GM18507 (cell line): ENCODE data around the gene FAM120B.
"Not testable (repeated sequence)": the region's sequence is repeated elsewhere in the genome, so short reads cannot be mapped to it uniquely, and the experiment has no call there.

Experiments
- DNase-seq: peaks from one replicate; pipeline ENCODE4 v3.0.0; 2011; ENCODE audit warnings: low read depth; ENCODE audit not compliant: insufficient read length; ENCODE audit errors: extremely low spot score
- FAIRE-seq: peaks from 2 replicates; lab custom pipeline; 2011; peaks lifted over from hg19 to GRCh38; lab: Jason Lieb, UNC

Gene FAM120B

DNA sequence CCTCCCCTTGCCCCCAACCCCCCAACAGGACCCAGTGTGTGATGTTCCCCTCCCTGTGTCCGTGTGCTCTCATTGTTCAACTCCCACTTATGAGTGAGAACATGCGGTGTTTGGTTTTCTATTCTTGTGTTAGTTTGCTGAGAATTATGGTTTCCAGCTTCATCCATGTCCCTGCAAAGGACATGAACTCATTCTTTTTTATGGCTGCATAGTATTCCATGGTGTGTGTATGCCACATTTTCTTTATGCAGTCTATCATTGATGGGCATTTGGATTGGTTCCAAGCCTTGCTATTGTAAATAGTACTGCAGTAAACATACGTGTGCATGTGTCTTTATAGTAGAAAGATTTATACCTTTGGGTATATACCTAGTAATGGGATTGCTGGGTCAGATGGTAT, 28.6 kb downstream of the FAM120B start:
- not testable (repeated sequence) for DNase-seq, FAIRE-seq

DNA sequence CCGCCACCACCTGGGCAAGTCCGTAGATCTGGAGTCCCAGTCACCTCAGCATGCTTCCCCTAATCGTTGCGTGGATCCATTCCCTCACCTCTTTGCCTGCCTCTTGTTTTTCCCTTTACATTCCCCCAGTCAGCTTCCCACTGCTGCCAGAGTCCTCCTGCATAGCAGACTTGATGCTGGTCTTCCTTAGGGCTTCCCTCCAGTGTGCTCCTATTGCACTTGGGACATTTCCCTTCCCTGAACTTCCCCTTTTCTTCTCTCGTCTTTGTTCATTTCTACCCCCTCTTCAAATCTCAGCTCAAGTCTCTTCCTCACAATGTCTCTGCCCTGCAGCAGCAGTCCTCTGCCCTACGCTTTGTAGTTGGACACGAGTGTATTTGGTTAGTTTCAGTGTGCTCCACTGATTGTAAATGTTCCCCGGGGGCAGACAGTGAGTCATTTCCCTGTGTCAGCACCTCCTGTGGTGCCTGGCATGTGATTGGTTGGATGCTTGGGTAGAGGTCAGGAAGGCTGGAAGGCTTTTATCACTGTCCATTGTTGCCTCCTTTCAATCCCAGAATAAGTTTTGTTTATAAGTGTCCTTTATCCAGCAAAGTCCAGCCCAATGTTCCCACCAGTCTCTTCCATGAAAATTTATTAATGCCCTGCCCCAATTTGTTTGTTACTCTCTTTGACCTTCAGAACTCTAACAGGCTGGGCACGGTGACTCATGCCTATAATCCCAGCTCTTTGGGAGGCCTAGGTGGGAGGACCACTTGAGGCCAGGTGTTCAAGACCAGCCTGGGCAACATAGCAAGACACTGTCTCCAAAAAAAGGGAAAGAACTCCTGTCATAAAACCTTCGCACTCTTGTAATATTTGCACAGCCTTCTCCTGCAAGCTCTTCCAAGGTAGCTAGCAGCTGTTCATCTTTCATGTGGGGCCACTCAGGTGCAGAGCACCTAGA, 38.3 kb downstream of the FAM120B start:
- no peak for DNase-seq
- no peak for FAIRE-seq

DNA sequence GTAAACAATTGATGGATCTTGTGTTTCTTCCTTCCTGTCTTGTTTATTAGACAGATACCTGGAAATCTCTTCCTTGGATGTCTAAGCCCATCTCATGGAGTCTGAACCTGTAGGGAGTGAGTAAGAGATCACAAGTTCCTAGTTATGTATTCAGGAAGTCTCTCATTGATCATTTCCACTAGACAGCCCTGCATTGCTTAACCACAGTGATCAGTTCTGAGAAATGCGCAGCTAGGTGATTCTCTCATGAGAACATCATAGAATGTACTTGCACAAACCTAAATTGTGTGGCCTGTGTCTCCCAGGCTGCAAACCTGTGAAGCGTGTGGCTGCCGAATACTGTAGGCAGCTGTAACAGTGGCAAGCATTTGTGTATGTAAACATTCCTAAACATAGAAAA, 39.1 kb downstream of the FAM120B start:
- no peak for FAIRE-seq
- no peak for DNase-seq

DNA sequence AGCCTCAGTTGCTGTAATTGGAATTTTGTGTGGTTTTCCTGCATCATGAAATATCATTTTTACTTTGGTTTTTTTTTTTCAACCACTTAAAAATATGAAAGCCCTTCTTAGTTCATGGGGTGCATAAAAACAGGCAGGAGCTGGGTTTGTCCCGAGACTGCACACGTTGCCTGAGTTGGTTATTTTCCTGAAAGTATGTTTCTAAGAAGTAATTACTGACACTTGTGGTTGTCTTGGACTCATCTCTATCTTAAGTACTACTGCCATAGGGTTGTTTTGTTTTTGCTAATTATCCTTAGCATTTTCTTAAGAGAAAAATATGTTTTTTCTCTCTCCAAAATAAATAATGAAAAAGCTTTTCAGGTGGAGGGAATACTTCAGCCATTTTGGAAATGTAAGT, 40.1 kb downstream of the FAM120B start:
- no peak for DNase-seq
- FAIRE-seq = no peak

DNA sequence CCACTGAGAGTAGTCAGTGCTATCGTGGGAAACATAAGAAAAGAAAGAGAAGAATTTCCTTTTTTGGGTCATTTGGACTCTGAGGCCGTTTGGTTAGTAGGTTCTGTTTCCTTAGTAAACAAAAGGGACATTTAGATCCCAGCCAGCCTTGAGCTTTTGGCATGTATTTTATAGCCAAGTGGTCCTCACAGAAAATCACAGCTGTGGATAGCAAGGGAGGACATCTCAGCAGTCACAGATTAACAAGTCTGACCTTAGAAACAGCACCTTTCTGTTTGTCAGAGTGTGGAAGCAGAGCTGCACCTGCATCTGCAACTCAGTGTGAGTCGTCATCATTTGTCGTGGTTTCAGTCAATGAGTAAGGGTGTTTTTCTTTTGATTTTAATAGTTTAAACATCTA, 40.5 kb downstream of the FAM120B start:
- no peak for DNase-seq
- no peak for FAIRE-seq

DNA sequence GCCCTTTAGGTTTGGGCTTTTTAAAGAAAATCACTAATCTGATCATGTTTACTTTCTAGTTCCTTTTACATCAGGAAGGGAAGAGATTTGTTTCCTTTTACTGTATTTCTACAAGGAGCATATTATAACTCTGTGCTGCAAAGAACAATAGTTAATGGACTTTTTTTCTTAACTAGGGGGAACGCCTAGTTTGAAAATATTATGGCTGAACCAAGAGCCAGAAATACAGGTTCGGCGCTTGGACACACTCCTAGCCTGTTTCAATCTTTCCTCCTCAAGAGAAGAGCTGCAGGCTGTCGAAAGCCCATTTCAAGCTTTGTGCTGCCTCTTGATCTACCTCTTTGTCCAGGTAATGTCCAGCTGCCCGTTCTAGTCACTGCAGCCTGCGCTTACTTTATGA, 41.4 kb downstream of the FAM120B start:
- FAIRE-seq (no peak), DNase-seq (no peak)

DNA sequence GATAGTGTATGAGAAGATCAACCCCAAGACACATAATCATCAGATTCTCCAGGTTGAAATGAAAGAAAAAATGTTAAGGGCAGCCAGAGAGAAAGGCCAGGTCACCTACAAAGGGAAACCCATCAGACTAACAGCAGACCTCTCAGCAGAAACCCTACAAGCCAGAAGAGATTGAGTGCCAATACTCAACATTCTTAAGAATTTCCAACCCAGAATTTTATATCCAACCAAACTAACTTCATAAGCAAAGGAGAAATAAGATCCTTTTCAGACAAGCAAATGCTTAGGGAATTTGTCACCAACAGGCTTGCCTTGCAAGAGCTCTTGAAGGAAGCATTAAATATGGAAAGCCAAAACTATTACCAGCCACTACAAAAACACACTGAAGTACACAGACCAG, 44.9 kb downstream of the FAM120B start:
- not testable (repeated sequence) for DNase-seq, FAIRE-seq

DNA sequence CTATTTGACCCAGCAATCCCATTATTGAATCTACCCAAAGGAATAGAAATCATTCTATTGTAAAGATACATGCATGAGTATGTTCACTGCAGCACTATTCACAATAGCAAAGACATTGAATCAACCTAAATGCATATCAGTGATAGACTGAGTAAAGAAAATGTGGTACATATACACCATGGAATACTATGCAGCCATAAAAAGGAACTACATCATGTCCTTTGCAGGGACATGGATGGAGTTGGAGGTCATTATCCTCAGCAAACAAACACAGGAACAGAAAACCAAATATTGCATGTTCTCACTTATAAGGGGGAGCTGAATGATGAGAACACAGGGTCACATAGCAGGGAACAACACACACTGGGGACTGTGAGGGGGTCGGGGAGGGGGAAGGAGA, 48.6 kb downstream of the FAM120B start:
- FAIRE-seq, DNase-seq: not testable (repeated sequence)

DNA sequence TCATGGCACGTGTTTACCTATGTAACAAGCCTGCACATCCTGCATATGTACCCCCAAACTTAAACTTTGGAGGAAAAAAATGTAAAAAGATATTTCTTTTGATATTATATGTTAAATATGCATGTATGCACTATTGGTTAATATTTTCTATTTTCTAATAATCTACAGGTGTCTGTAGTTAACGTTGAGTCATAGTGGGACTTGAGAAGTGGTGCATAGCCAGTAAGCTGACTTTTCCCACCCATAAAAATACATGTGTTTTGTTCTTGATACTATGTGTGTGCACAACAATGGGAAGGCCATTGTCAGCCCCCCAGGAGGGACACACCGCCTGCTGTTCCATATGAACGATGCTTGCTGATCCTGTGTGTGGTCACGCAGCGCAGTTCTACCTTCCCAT, 49.1 kb downstream of the FAM120B start:
- FAIRE-seq = no peak
- DNase-seq = no peak

DNA sequence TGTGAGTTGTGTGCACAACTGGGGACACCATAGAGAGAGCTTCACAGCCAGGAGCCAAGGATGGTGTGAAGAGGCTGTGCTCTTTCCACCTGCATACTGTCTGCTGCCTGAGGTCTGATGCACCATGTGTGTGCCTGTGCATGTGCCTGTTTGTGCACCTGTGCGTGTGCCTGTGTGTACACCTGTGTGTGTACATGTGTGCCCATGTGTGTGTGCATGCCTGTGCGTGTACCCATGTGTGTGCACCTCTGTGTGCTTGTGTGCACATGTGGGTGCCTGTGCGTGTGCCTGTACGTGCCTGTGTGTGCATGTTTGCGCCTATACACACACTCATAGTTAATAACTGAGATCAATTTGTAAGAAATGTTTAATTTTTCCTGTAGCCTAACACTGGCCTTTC, 51.3 kb downstream of the FAM120B start:
- DNase-seq (no peak), FAIRE-seq (no peak)

DNA sequence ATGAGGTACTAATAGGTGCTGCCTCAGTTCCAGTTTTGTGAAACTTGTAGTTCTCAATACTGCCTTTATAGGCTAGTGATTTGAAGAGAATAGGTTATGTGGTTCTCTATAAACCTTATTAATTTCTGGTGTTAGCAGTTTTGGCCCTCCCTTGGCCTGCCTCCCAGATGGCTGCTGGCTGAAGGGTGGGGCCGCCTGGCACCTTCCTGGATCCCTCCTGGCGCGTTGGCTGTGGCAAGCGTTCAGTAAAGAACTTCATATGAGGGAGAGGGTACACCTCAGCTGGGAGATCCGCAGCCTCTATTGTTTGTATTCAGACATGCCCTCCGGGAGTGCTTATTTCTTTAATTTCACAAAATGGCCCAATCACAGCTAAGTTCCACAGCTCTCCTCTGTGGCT, 51.9 kb downstream of the FAM120B start:
- DNase-seq (no peak), FAIRE-seq (no peak)

DNA sequence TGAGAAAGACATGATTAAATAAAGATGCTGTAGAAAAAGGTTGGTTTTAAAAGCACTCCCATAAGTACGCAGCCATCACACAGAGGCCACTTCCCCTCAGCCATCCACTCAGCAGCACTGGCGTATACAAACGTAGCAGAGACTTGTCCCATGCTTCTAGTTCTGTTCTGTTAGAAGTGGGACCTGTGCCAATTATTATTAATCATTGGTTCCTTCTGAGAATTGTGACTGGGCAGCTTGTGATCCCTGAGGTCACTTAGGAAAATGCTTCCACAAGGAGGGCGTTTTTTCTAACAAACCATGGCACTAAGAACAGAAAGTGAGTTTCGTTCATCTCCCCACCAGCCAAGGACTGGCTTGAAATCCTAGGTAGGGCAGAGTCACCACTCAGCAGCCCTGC, 53.9 kb downstream of the FAM120B start:
- FAIRE-seq = no peak
- DNase-seq = no peak

DNA sequence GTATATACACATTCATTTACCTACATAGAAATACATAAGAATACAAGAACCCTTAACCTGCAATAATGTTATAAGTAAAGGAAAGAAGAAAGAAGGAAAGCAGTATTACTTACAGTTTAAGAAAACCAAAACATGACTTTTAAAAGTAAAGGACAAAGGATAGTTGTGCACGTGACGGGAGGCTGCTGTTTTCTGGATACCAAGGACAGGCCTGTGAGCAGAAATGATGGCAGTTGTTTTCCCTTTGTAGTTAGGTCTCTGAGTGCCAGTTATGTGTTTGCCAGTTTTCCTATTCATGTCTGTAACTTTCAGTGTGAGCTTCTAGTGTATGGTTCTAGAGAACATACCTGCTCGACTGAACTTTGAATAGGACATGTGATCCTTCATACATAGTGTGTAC, 54.8 kb downstream of the FAM120B start:
- FAIRE-seq = no peak
- no peak for DNase-seq

DNA sequence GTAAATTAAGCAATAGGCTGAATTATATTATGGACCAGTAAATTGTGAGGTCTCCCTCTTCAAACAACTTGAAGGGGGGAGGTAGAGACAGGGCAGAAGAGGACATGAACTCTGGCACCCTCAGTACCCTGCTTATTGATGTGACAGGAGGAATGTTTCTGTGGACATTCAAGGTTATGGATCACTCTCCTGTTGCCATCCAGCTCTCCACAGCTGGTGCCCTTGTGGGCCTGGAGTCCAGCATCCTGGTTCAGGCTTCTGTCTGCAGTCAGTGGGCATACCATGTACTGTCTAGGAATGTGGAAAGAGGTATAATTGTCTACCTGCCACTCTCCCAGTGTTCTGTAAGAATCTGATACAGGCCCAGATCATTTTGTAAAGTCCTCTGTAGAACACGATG, 55.6 kb downstream of the FAM120B start:
- DNase-seq (no peak), FAIRE-seq (no peak)

DNA sequence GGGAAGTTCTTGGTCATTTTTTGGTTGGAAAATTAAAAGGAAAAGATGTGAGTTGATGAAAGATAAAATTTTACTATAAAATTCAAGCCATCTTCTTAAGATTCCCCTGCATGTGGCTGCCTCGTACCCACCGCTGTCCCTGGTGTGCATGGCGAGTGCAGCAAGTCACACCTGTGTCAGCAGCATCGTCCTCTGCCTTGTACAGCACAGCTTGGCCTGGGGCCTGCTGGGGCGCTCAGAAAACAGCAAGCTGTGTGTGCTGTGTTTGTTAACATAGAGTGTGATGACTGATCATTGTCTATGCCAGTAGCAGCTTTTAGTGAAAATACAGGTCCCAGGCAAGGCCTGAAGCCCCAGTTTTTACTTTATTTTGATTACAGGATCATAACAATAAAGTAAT, 56.7 kb downstream of the FAM120B start:
- DNase-seq (no peak), FAIRE-seq (no peak)

DNA sequence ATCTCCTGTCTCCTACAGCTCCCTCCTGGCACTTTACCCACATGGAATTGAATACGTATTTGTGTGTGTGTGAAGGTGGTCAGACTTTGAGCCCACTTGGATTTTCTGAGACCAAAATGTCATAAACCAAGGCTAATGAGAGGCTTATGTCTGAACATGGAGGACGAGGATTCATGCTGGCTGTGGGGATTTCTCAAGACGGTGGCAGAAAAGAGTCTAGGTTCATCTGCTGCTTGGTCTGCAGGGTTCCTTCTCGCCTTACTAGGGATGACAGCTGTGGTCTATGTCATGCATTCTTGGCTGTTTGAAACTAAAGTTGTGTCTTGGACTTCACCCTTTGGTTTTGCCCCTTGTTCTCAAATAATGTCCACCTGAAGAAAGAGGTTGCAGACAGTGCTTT, 58.6 kb downstream of the FAM120B start:
- DNase-seq (no peak), FAIRE-seq (no peak)

DNA sequence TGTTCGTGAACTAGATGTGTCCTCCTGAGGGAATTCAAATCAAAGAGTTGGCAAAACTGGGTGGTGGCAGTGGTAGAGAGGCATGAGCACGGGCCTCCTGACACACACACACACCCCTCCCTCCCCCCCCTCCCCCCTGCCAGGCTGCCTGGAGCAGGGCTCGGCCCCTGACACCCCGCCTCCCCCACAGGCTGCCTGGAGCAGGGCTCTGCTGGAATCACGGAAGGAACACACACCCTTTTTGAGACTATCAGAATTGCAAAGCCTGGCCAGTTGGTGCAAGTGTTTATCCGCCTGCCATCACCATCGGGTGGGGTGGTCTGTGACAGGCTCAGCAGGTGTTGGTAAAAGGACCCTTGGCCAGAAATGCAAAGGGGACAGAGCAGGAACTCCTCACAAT, 59.0 kb downstream of the FAM120B start:
- FAIRE-seq (no peak), DNase-seq (no peak)

DNA sequence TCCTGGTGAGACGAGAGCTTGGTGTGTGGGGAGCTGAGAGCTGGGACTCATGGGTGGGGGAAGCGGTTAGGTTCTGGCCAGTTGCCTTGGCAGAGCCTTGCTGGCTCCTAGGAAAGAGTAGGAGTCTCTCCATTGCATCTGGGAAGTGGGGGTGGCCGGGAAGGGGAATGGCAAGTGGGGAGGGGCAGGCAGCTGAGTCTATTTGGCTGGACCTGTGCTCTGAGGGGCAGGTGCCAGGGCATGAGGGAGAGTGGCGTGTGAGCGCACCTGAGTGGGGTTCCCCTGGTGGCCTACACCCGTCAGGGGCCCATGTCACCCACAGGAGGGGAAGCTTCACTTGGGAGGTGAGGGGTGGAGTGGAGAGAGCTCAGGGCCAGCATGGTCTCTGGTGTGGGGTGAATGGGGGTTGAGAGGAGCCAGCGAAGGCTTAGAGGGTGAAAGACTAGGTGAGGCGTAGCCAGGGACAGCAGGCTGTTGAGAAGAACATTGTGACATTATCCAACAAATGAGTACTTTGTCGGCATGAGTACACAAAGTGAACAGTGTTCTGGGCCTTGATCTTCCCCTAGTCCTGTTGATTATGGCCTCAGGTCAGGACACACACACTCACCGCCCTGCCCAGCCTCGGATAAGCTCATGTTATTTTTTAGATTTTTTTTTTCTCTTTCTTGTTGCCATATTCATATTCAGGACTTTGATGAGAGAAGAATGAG, 59.8 kb downstream of the FAM120B start:
- FAIRE-seq (no peak), DNase-seq (no peak)

DNA sequence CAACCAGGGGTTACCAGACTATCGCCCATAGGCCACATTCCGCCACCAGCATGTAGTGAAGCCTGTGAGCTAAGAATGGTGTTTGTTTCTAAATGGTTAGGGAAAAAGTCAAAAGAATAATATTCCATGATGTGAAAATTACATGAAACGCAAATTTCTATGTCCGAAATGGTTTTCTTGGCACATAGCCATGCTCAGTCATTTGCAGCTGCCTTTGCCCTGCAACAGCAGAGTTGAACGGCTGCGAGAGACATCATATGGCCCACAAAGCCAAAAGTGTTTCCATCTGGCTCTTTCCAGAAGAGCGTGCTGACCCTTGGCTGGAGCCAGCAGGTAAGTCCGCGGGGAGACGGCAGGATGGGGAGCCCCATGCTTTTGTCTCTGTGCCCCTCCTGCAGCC, 60.7 kb downstream of the FAM120B start:
- DNase-seq (no peak), FAIRE-seq (no peak)

DNA sequence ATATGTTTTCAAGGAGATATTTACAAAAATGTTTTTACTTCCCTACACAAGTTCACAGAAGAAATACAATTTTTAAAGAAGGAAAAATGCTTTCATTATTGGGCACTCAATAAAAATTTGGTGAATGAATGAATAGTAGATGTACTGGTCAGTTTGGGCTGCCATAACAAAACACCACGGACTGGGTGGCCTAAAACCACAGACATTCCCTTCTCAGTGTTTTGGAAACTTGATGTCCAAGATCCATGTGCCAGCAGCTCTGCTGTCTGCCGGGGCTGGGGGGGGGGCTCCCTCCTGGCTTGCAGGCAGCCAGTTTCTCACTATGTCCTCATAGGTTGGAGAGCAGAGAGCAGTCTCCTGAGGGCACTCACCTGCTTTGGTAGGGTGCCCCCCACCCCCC, 62.0 kb downstream of the FAM120B start:
- FAIRE-seq (no peak), DNase-seq (no peak)

DNA sequence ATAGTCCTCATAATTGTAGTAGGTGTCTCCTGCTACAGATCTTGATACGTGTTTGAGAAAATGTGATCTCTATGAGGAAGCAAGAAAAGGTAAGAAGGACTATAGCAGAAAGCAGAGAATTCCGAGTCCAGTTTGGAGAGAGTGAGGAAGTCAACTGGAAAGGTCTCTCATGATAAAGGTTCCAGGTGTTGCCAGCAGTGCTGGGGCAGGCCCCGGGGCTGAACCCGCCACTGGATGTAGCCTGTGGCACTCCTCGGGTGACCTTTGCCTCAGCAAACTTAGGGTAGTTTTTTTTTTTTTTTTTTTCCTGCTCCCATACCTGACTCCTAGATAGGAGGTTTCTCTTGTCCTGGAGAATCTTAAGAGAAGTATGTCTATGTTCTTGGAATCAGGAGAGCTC, 62.8 kb downstream of the FAM120B start:
- no peak for DNase-seq
- no peak for FAIRE-seq
